Neural progenitor cell (in vitro differentiated cells): ENCODE results near the gene INS.

ENCODE experiments used
- EZH2 ChIP-seq: fragments of 200-600 bp; sonication (generic); IDR thresholded peaks from 2 replicates; pipeline ENCODE4 v1.6.1; 2017; ENCODE audit warnings: antibody characterized with exemption, mild to moderate bottlenecking, moderate library complexity
- TF ChIP-seq, protein P1 (sequence below): fragments of 200-600 bp; sonication (generic); IDR thresholded peaks from 2 replicates; pipeline ENCODE4 v1.5.1; 2017; ENCODE audit warnings: antibody characterized with exemption, mild to moderate bottlenecking

DNA sequence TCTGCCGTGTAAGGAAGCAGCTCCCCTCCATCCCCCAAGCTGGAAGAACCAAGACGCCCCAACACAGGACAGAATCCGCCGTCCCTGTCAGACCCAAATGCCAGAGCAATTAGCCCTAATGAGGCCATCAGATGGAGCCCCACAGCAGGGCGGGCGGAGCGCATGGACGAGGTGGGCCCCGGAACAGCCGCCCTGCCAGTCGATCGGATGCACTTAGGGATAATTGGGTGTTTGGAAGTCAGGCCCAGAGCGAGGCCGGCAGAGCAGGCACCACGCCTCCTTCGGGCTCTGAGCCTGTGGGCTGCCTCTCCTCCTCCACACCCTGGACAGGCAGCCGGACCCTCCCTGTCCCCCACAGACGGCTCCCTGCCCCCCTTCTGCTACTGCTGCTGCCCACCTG, 16.1 kb upstream of the INS start:
- TF ChIP-seq EZH2: no peak
- TF ChIP-seq, protein P1, sequence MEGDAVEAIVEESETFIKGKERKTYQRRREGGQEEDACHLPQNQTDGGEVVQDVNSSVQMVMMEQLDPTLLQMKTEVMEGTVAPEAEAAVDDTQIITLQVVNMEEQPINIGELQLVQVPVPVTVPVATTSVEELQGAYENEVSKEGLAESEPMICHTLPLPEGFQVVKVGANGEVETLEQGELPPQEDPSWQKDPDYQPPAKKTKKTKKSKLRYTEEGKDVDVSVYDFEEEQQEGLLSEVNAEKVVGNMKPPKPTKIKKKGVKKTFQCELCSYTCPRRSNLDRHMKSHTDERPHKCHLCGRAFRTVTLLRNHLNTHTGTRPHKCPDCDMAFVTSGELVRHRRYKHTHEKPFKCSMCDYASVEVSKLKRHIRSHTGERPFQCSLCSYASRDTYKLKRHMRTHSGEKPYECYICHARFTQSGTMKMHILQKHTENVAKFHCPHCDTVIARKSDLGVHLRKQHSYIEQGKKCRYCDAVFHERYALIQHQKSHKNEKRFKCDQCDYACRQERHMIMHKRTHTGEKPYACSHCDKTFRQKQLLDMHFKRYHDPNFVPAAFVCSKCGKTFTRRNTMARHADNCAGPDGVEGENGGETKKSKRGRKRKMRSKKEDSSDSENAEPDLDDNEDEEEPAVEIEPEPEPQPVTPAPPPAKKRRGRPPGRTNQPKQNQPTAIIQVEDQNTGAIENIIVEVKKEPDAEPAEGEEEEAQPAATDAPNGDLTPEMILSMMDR: no peak
